ENCODE results near the gene MCM5.
A peak's percentile ranks its signal among the peaks of the same experiment; 100 is the strongest.

MCM5 gene

GRCh38 chr22:35367331-35367886, 32.5 kb upstream of the MCM5 start:
- no peak overlapping the region for H3K27ac ChIP-seq (ENCODE audit: low read length)
- H3K9me2 ChIP-seq (replicated peaks; ENCODE audit: insufficient read depth, low read length): no peaks in the 10 kb centered on the region
- no peaks in the 10 kb centered on the region for H3K79me2 ChIP-seq (ENCODE audit: low read length)
- H4K20me1 ChIP-seq (ENCODE audit: insufficient read depth, low read length): no peaks in the 10 kb centered on the region
- H3K4me2 ChIP-seq (ENCODE audit: low read depth, low read length): no peak overlapping the region
- no peak overlapping the region for H3K9ac ChIP-seq (ENCODE audit: low read length)
- H3F3A ChIP-seq (ENCODE audit: insufficient read depth, low read length): peaks cover 13% of the 10 kb centered on the region
- no peaks in the 10 kb centered on the region for H3K9me3 ChIP-seq (replicated peaks; ENCODE audit: insufficient read depth, low read length)
- DNase-seq: no peak
- TF ChIP-seq CTCF (IDR thresholded peaks at IDR 0.05; ENCODE audit: low read length) (0 out of 2 replicates have a peak, but pooled peaks have one; percentile 17), EZH2 (optimal IDR thresholded peaks at IDR 0.05; ENCODE audit: low read depth, low read length) (no peak)
- H3K27me3 ChIP-seq (replicated peaks; ENCODE audit: insufficient read depth, low read length): no peaks in the 10 kb centered on the region
- peaks cover 12% of the 10 kb centered on the region for H3K4me1 ChIP-seq (ENCODE audit: low read length)
- no peaks in the 10 kb centered on the region for H3K36me3 ChIP-seq (replicated peaks; ENCODE audit: insufficient read depth, low read length)
- no peak overlapping the region for H3K4me3 ChIP-seq (ENCODE audit: low read length)
- H2AFZ ChIP-seq (ENCODE audit: low read length): no peak overlapping the region

GRCh38 chr22:35368386-35368785, 31.6 kb upstream of the MCM5 start:
- Histone ChIP-seq H3K4me3 (ENCODE audit: low read length) (no peak overlapping the region), H3K9me3 (replicated peaks; ENCODE audit: insufficient read depth, low read length) (no peaks in the 10 kb centered on the region), H3K4me2 (ENCODE audit: low read depth, low read length) (no peak overlapping the region), H3K27me3 (replicated peaks; ENCODE audit: insufficient read depth, low read length) (no peaks in the 10 kb centered on the region), H4K20me1 (ENCODE audit: insufficient read depth, low read length) (no peaks in the 10 kb centered on the region), H3K79me2 (ENCODE audit: low read length) (no peaks in the 10 kb centered on the region), H3K9ac (ENCODE audit: low read length) (no peak overlapping the region), H3F3A (ENCODE audit: insufficient read depth, low read length) (peaks cover 7% of the 10 kb centered on the region; the same call in 1 of the 2 replicates), H2AFZ (ENCODE audit: low read length) (no peak overlapping the region), H3K4me1 (ENCODE audit: low read length) (peaks cover 8% of the 10 kb centered on the region), H3K36me3 (replicated peaks; ENCODE audit: insufficient read depth, low read length) (no peaks in the 10 kb centered on the region), H3K9me2 (replicated peaks; ENCODE audit: insufficient read depth, low read length) (no peaks in the 10 kb centered on the region), H3K27ac (ENCODE audit: low read length) (no peak overlapping the region)
- DNase-seq: no peak
- TF ChIP-seq EZH2 (optimal IDR thresholded peaks at IDR 0.05; ENCODE audit: low read depth, low read length) (no peak), EZH2phosphoT487 (IDR thresholded peaks at IDR 0.05; ENCODE audit: low read length) (no peak)

GRCh38 chr22:35369996-35370395, 29.9 kb upstream of the MCM5 start:
- H3K27ac ChIP-seq (ENCODE audit: low read length): no peak overlapping the region
- H3K9me2 ChIP-seq (replicated peaks; ENCODE audit: insufficient read depth, low read length): no peaks in the 10 kb centered on the region
- H3K9me3 ChIP-seq (replicated peaks; ENCODE audit: insufficient read depth, low read length): no peaks in the 10 kb centered on the region
- H2AFZ ChIP-seq (ENCODE audit: low read length): no peak overlapping the region
- peaks cover 3% of the 10 kb centered on the region; the same call in 1 of the 2 replicates for H3F3A ChIP-seq (ENCODE audit: insufficient read depth, low read length)
- TF ChIP-seq CTCF (IDR thresholded peaks at IDR 0.05; ENCODE audit: low read length) (no peak), EZH2phosphoT487 (IDR thresholded peaks at IDR 0.05; ENCODE audit: low read length) (no peak), EZH2 (optimal IDR thresholded peaks at IDR 0.05; ENCODE audit: low read depth, low read length) (no peak)
- no peaks in the 10 kb centered on the region for H3K27me3 ChIP-seq (replicated peaks; ENCODE audit: insufficient read depth, low read length)
- no peak for DNase-seq
- H3K4me2 ChIP-seq (ENCODE audit: low read depth, low read length): no peak overlapping the region
- no peaks in the 10 kb centered on the region for H4K20me1 ChIP-seq (ENCODE audit: insufficient read depth, low read length)
- no peak overlapping the region for H3K4me3 ChIP-seq (ENCODE audit: low read length)
- H3K4me1 ChIP-seq (ENCODE audit: low read length): peaks cover 4% of the 10 kb centered on the region
- H3K79me2 ChIP-seq (ENCODE audit: low read length): no peaks in the 10 kb centered on the region
- no peaks in the 10 kb centered on the region for H3K36me3 ChIP-seq (replicated peaks; ENCODE audit: insufficient read depth, low read length)
- no peak overlapping the region for H3K9ac ChIP-seq (ENCODE audit: low read length)

GRCh38 chr22:35373781-35374180, 26.2 kb upstream of the MCM5 start:
- Histone ChIP-seq H3K4me3 (ENCODE audit: low read length) (no peak overlapping the region), H3K36me3 (replicated peaks; ENCODE audit: insufficient read depth, low read length) (no peaks in the 10 kb centered on the region), H3K9me2 (replicated peaks; ENCODE audit: insufficient read depth, low read length) (no peaks in the 10 kb centered on the region), H2AFZ (ENCODE audit: low read length) (no peak overlapping the region), H3K9me3 (replicated peaks; ENCODE audit: insufficient read depth, low read length) (no peaks in the 10 kb centered on the region), H3F3A (ENCODE audit: insufficient read depth, low read length) (peaks cover 17% of the 10 kb centered on the region), H3K27ac (ENCODE audit: low read length) (no peak overlapping the region), H3K4me1 (ENCODE audit: low read length) (peaks cover 21% of the 10 kb centered on the region), H3K27me3 (replicated peaks; ENCODE audit: insufficient read depth, low read length) (no peaks in the 10 kb centered on the region), H3K9ac (ENCODE audit: low read length) (no peak overlapping the region), H4K20me1 (ENCODE audit: insufficient read depth, low read length) (no peaks in the 10 kb centered on the region), H3K4me2 (ENCODE audit: low read depth, low read length) (no peak overlapping the region), H3K79me2 (ENCODE audit: low read length) (no peaks in the 10 kb centered on the region)
- DNase-seq: no peak
- TF ChIP-seq EZH2phosphoT487 (IDR thresholded peaks at IDR 0.05; ENCODE audit: low read length) (no peak), CTCF (IDR thresholded peaks at IDR 0.05; ENCODE audit: low read length) (no peak), EZH2 (optimal IDR thresholded peaks at IDR 0.05; ENCODE audit: low read depth, low read length) (no peak)
